HCT116 (cell line): ENCODE measurements around the gene TCF20. TPM values are rescaled to one million over a fixed set of nuclear protein-coding genes. Genes with fewer than 3 reads are reported as not detected.

Experiments
- ATAC-seq: fragments of 200-7000 bp; cut with Tn5 transposase; 2 replicates; pipeline ENCODE4 v1.9.1; 2020; ENCODE audit warnings: mild to moderate bottlenecking, moderate library complexity
- BruUV-seq: library from RNA; stranded (reverse); fragments of 400-500 nt; replicated peaks from 2 replicates; lab custom pipeline; 2021; lab: Mats Ljungman, UMichigan
- CTCF ChIA-PET: fragments of 300-600 bp; sonication (Branson Sonifier 250); formaldehyde crosslinking; loops from one replicate; lab custom pipeline; 2021; ENCODE audit warnings: antibody characterized with exemption; lab: Charles Lee
- POLR2A ChIA-PET: fragments of 300-600, 350-600 bp; sonication (Branson Sonifier 250); formaldehyde crosslinking; loops from one replicate; lab custom pipeline; 2021; ENCODE audit warnings: antibody characterized with exemption; lab: Charles Lee
- RAD21 ChIA-PET, 2 experiments: fragments of 300-600 bp; sonication (Branson Sonifier 250); formaldehyde crosslinking; loops; one replicate each; lab custom pipeline; 2023; ENCODE audit warnings: low total read pairs in 2 of 2; ENCODE audit not compliant: uncharacterized antibody in 2 of 2, unreplicated experiment in 2 of 2, low non-redundant PET in 1 of 2; lab: Charles Lee
- DNase-seq: peaks from one replicate; pipeline ENCODE4 v3.0.0-alpha.2; 2010; ENCODE audit warnings: low read depth, low spot score
- H2AFZ ChIP-seq: fragments of 200-600 bp; shearing (Covaris generic), sonication (generic); 2 replicates; pipeline ENCODE4 v1.6.1; 2017; ENCODE audit warnings: low read depth, mixed run types, mixed read lengths, antibody characterized with exemption, low read length; ENCODE audit not compliant: poor library complexity, severe bottlenecking
- H3K27ac ChIP-seq: 2 replicates; pipeline ENCODE4 v1.5.1; 2012; ENCODE audit warnings: low read depth, low read length
- H3K27me3 ChIP-seq: fragments of 200-600 bp; sonication (generic); 2 replicates; pipeline ENCODE4 v1.6.1; 2016; ENCODE audit warnings: mixed run types, low read length, mixed read lengths; ENCODE audit not compliant: insufficient read depth
- H3K36me3 ChIP-seq, 2 experiments: fragments of 200-500 bp in 1 of 2; fragments of 200-600 bp in 1 of 2; sonication (Bioruptor generic) in 1 of 2; sonication (generic) in 1 of 2; 2 replicates each; pipeline versions ENCODE4 v1.5.1 to v1.6.1; 2014 to 2016; ENCODE audit warnings: low read length in 2 of 2, inconsistent platforms in 1 of 2, mixed read lengths in 1 of 2, mixed run types in 1 of 2; ENCODE audit not compliant: insufficient read depth in 2 of 2, control insufficient read depth in 1 of 2
- H3K4me1 ChIP-seq, 2 experiments: fragments of 200-600 bp in 1 of 2; sonication (generic) in 1 of 2; 2 replicates each; pipeline versions ENCODE4 v1.5.1 to v1.6.1; 2012 to 2017; ENCODE audit warnings: low read length in 2 of 2, inconsistent platforms in 1 of 2, mild to moderate bottlenecking in 1 of 2, mixed read lengths in 1 of 2, mixed run types in 1 of 2, moderate library complexity in 1 of 2; ENCODE audit not compliant: insufficient read depth in 2 of 2, control insufficient read depth in 1 of 2
- H3K4me2 ChIP-seq: fragments of 200-600 bp; sonication (generic); 2 replicates; pipeline ENCODE4 v1.6.1; 2017; ENCODE audit warnings: mixed run types, low read length, mixed read lengths
- H3K4me3 ChIP-seq, 2 experiments: fragments of 200-600 bp in 1 of 2; sonication (generic) in 1 of 2; replicated peaks in 1 of 2; 2 replicates each; pipeline ENCODE4 v1.5.1; 2011 to 2016; ENCODE audit warnings: low read length in 2 of 2, control low read depth in 1 of 2, low read depth in 1 of 2, mild to moderate bottlenecking in 1 of 2, mixed read lengths in 1 of 2, mixed run types in 1 of 2
- H3K79me2 ChIP-seq: fragments of 200-600 bp; sonication (generic); 2 replicates; pipeline ENCODE4 v1.6.1; 2017; ENCODE audit warnings: mild to moderate bottlenecking, mixed run types, low read length, moderate library complexity, mixed read lengths; ENCODE audit not compliant: insufficient read depth
- H3K9ac ChIP-seq: fragments of 200-600 bp; sonication (generic); 2 replicates; pipeline ENCODE4 v1.6.1; 2016; ENCODE audit warnings: low read length, mixed read lengths
- H3K9me2 ChIP-seq: fragments of 200-600 bp; sonication (generic), shearing (Covaris generic); 2 replicates; pipeline ENCODE4 v1.6.1; 2017; ENCODE audit warnings: mixed run types, mild to moderate bottlenecking, moderate library complexity; ENCODE audit not compliant: insufficient read depth
- H3K9me3 ChIP-seq, 2 experiments: fragments of 200-500 bp in 1 of 2; fragments of 200-600 bp in 1 of 2; sonication (Bioruptor generic) in 1 of 2; sonication (generic) in 1 of 2; 2 replicates each; pipeline ENCODE4 v1.6.1; 2014 to 2017; ENCODE audit warnings: low read length in 2 of 2, mixed read lengths in 2 of 2, inconsistent platforms in 1 of 2, low read depth in 1 of 2, mild to moderate bottlenecking in 1 of 2, mixed run types in 1 of 2, moderate library complexity in 1 of 2; ENCODE audit not compliant: control insufficient read depth in 1 of 2, insufficient read depth in 1 of 2
- H4K20me1 ChIP-seq: fragments of 200-600 bp; sonication (generic), shearing (Covaris generic); 2 replicates; pipeline ENCODE4 v1.6.1; 2017; ENCODE audit warnings: mixed run types, mild to moderate bottlenecking, moderate library complexity; ENCODE audit not compliant: insufficient read depth
- CBX3 ChIP-seq: IDR thresholded peaks from 2 replicates; pipeline ENCODE4 v1.6.1; 2012; ENCODE audit warnings: low read depth
- EGR1 ChIP-seq: IDR thresholded peaks from 2 replicates; pipeline ENCODE4 v1.6.1; 2012; ENCODE audit warnings: low read depth
- EZH2 ChIP-seq: fragments of 200-600 bp; sonication (generic); IDR thresholded peaks from 2 replicates; pipeline ENCODE4 v1.6.1; 2017; ENCODE audit warnings: antibody characterized with exemption, mixed run types
- MAX ChIP-seq: IDR thresholded peaks from 2 replicates; pipeline ENCODE4 v1.6.1; 2012
- POLR2AphosphoS5 ChIP-seq: IDR thresholded peaks from 2 replicates; pipeline ENCODE4 v1.6.1; 2011; ENCODE audit warnings: mild to moderate bottlenecking, low read depth, low read length, moderate library complexity
- REST ChIP-seq: IDR thresholded peaks from 2 replicates; pipeline ENCODE4 v1.6.1; 2012; ENCODE audit warnings: low read depth
- SP1 ChIP-seq: IDR thresholded peaks from 2 replicates; pipeline ENCODE4 v1.6.1; 2012; ENCODE audit warnings: low read depth
- ZBTB33 ChIP-seq: IDR thresholded peaks from 2 replicates; pipeline ENCODE4 v1.6.1; 2011; ENCODE audit warnings: mild to moderate bottlenecking, low read length, moderate library complexity; ENCODE audit not compliant: insufficient replicate concordance; ENCODE audit errors: extremely low read depth
- intact Hi-C: fragments of 100-400 bp; cut with micrococcal nuclease; formaldehyde crosslinking; loops from 2 replicates; pipeline ENCODE4 v1.10.0; 2022
- total RNA-seq: library from RNA; stranded (reverse); gene quantifications from one replicate; pipeline ENCODE4 v1.2.1, GENCODE V29; 2021; ENCODE audit not compliant: unreplicated experiment

The TCF20 gene
- total RNA-seq, 1 experiment from 2014 or later = 66.7 TPM

- RAD21 ChIA-PET = no interaction called here
- intact Hi-C loops = no loop called here
Measured at GRCh38 chr22:42310291-42311015, 40.0 kb upstream of the TCF20 start.

More at GRCh38 chr22:42310291-42311015, 40.0 kb upstream of the TCF20 start:
- Histone ChIP-seq H2AFZ (no peak overlapping the region), H3K36me3 (no peaks in the 10 kb centered on the region), H3K4me2 (no peak overlapping the region), H3K27ac (no peak overlapping the region), H3K4me3 (no peak overlapping the region), H3K9ac (no peak overlapping the region), H4K20me1 (no peaks in the 10 kb centered on the region), H3K27me3 (no peaks in the 10 kb centered on the region), H3K9me3 (no peaks in the 10 kb centered on the region), H3K4me1 (peaks cover 25 to 34% of the 10 kb centered on the region in 2 experiments), H3K9me2 (no peaks in the 10 kb centered on the region), H3K79me2 (no peaks in the 10 kb centered on the region)
- POLR2A ChIA-PET = no interaction called here
- ATAC-seq (no peak), DNase-seq (no peak)
- CTCF ChIA-PET = no interaction called here
- no TSS peak for BruUV-seq
- TF ChIP-seq CBX3 (no peak), POLR2AphosphoS5 (no peak), ZBTB33 (no peak), SP1 (no peak), EZH2 (no peak), MAX (no peak), REST (no peak), EGR1 (no peak)
